ENCODE data around the gene BMS1.

- TF ChIP-seq, protein P1, sequence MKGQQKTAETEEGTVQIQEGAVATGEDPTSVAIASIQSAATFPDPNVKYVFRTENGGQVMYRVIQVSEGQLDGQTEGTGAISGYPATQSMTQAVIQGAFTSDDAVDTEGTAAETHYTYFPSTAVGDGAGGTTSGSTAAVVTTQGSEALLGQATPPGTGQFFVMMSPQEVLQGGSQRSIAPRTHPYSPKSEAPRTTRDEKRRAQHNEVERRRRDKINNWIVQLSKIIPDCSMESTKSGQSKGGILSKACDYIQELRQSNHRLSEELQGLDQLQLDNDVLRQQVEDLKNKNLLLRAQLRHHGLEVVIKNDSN (IDR thresholded peaks at IDR 0.05; ENCODE audit: borderline replicate concordance, extremely low read length, insufficient read depth, low read depth, low read length), result no peak
- TF ChIP-seq SREBF1 (IDR thresholded peaks at IDR 0.05; ENCODE audit: low read length) (no peak), CBFB (IDR thresholded peaks at IDR 0.05; ENCODE audit: low read depth) (no peak), POLR2AphosphoS5 (IDR thresholded peaks at IDR 0.05; ENCODE audit: low read length) (no peak), NR2C2 (IDR thresholded peaks at IDR 0.05; ENCODE audit: borderline replicate concordance, control insufficient read depth, insufficient read length, low read depth) (no peak), SP1 (IDR thresholded peaks at IDR 0.05; ENCODE audit: low read depth, low read length) (no peak), SPI1 (IDR thresholded peaks at IDR 0.05; ENCODE audit: borderline replicate concordance, insufficient read depth, low read depth, low read length) (no peak)
- TF ChIP-seq, protein P2, sequence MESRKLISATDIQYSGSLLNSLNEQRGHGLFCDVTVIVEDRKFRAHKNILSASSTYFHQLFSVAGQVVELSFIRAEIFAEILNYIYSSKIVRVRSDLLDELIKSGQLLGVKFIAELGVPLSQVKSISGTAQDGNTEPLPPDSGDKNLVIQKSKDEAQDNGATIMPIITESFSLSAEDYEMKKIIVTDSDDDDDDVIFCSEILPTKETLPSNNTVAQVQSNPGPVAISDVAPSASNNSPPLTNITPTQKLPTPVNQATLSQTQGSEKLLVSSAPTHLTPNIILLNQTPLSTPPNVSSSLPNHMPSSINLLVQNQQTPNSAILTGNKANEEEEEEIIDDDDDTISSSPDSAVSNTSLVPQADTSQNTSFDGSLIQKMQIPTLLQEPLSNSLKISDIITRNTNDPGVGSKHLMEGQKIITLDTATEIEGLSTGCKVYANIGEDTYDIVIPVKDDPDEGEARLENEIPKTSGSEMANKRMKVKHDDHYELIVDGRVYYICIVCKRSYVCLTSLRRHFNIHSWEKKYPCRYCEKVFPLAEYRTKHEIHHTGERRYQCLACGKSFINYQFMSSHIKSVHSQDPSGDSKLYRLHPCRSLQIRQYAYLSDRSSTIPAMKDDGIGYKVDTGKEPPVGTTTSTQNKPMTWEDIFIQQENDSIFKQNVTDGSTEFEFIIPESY (IDR thresholded peaks at IDR 0.05), result no peak
Measured at GRCh38 chr10:42738679-42739078, 43.9 kb upstream of the BMS1 start.
